Measurements from ENCODE around the gene ELF3. TPM values are rescaled to one million over a fixed set of nuclear protein-coding genes. Genes with fewer than 3 reads are reported as not detected.

The ELF3 gene
- total and polyA plus RNA-seq, 2 experiments from 2014 or later, result 12.3 to 19.5 TPM

GRCh38 chr1:201964261-201964660, 46.1 kb upstream of the ELF3 start (continued):
- no peak for TF ChIP-seq ZNF462 (CRISPR knock-in tag; IDR thresholded peaks at IDR 0.05)

- no peak overlapping the region for H3K27ac Mint-ChIP-seq
- peaks cover 21% of the 10 kb centered on the region; the same call in 1 of the 2 replicates for H3K79me2 ChIP-seq (replicated peaks; ENCODE audit: insufficient read depth)
- H3K36me3 Mint-ChIP-seq (ENCODE audit: low read depth), result peaks cover 84% of the 10 kb centered on the region
- H3K27me3 Mint-ChIP-seq (ENCODE audit: insufficient read depth, low read depth, poor library complexity), result no peaks in the 10 kb centered on the region
- no peak overlapping the region for H3K4me3 Mint-ChIP-seq
- H3F3A ChIP-seq (replicated peaks; ENCODE audit: low read depth), result 0 out of 2 replicates have a peak, but pooled peaks cover 8% of the 10 kb centered on the region
- no peak overlapping the region for H3K4me3 ChIP-seq
- H3K9me2 ChIP-seq (ENCODE audit: insufficient read depth), result no peaks in the 10 kb centered on the region
- DNase-seq (ENCODE audit: low spot score) (no peak), ATAC-seq (no peak)
- H3K4me2 ChIP-seq, result no peak overlapping the region
- no peaks in the 10 kb centered on the region for H3K9me3 Mint-ChIP-seq
- H3K36me3 ChIP-seq (ENCODE audit: insufficient read depth), result peaks cover 76% of the 10 kb centered on the region
- no peaks in the 10 kb centered on the region for H3K4me1 Mint-ChIP-seq
- no peak overlapping the region for H2AFZ ChIP-seq
- no peaks in the 10 kb centered on the region for H3K27me3 ChIP-seq (ENCODE audit: insufficient read depth)
- no peaks in the 10 kb centered on the region for H3K4me1 ChIP-seq (ENCODE audit: insufficient read depth)
- H3K27ac ChIP-seq (ENCODE audit: low read depth), result no peak overlapping the region
- H4K20me1 ChIP-seq (replicated peaks; ENCODE audit: insufficient read depth), result peaks cover 36% of the 10 kb centered on the region
- no peak for TF ChIP-seq EZH2 (IDR thresholded peaks at IDR 0.05; ENCODE audit: low read depth, unreplicated experiment)
- TF ChIP-seq EZH2phosphoT487 (IDR thresholded peaks at IDR 0.05; ENCODE audit: unreplicated experiment), result no peak
- no peak for TF ChIP-seq POLR2AphosphoS5 (IDR thresholded peaks at IDR 0.05; ENCODE audit: low read depth)
- TF ChIP-seq CREB1 (CRISPR knock-in tag; IDR thresholded peaks at IDR 0.05; ENCODE audit: low read depth), result no peak
- TF ChIP-seq CTCF (conservative IDR thresholded peaks at IDR 0.05; ENCODE audit: low read depth in 2 of 2), result no peak
- no peak for TF ChIP-seq ZNF331 (CRISPR knock-in tag; IDR thresholded peaks at IDR 0.05; ENCODE audit: low read depth)
- no peak for TF ChIP-seq STAT1 (IDR thresholded peaks at IDR 0.05; ENCODE audit: unreplicated experiment)
- TF ChIP-seq ZNF114 (CRISPR knock-in tag; IDR thresholded peaks at IDR 0.05), result no peak
- no peak for TF ChIP-seq NANOG (IDR thresholded peaks at IDR 0.05; ENCODE audit: borderline replicate concordance)
- no peak for TF ChIP-seq JUNB (IDR thresholded peaks at IDR 0.05; ENCODE audit: unreplicated experiment)
These were observed 44.2 kb upstream of the ELF3 start for GRCh38 chr1:201966171-201966570.

Data from GM23338 (cell line).